HEK293 (cell line): ENCODE results near the gene CACNA2D3.

Experiments used
- CTCF ChIA-PET: fragments of 350-600 bp; formaldehyde crosslinking; extraction: SDS; loops from one replicate; lab custom pipeline; 2021; ENCODE audit warnings: antibody characterized with exemption; lab: Yijun Ruan, JAX
- POLR2A ChIA-PET: fragments of 300-600 bp; formaldehyde crosslinking; extraction: SDS; loops from one replicate; lab custom pipeline; 2020; ENCODE audit warnings: antibody characterized with exemption, inconsistent platforms; lab: Yijun Ruan, JAX
- H3K27ac ChIP-seq: fragments of 200-500 bp; sonication (Bioruptor generic); 2 replicates; pipeline ENCODE4 v1.5.1; 2014; ENCODE audit warnings: low read depth, low read length, control low read depth, inconsistent platforms; ENCODE audit errors: extremely low read depth
- H3K36me3 ChIP-seq, 2 experiments: fragments of 200-500 bp in 1 of 2; sonication (Bioruptor generic) in 1 of 2; 1 replicate in 1 of 2; 2 replicates in 1 of 2; pipeline ENCODE4 v1.5.1; 2014 to 2017; ENCODE audit warnings: inconsistent platforms in 2 of 2, low read length in 2 of 2; ENCODE audit not compliant: control insufficient read depth in 2 of 2, insufficient read depth in 1 of 2
- H3K4me1 ChIP-seq: fragments of 200-500 bp; sonication (Bioruptor generic); 2 replicates; pipeline ENCODE4 v1.5.1; 2014; ENCODE audit warnings: mild to moderate bottlenecking, low read length, inconsistent platforms; ENCODE audit not compliant: control insufficient read depth, insufficient read depth
- H3K4me3 ChIP-seq: 2 replicates; pipeline ENCODE4 v1.5.1; 2011; ENCODE audit warnings: low read depth, mild to moderate bottlenecking, control low read depth, low read length, moderate library complexity
- H3K9me3 ChIP-seq: fragments of 200-500 bp; sonication (Bioruptor generic); 2 replicates; pipeline ENCODE4 v1.5.1; 2014; ENCODE audit warnings: low read depth, low read length, inconsistent platforms; ENCODE audit not compliant: control insufficient read depth, insufficient read depth
- GLI4 ChIP-seq: fragments of 450-650 bp; formaldehyde crosslinking; IDR thresholded peaks from 2 replicates; pipeline ENCODE4 v1.5.1; 2016; ENCODE audit warnings: missing biosample characterization, missing genetic modification characterization
- GLIS1 ChIP-seq: fragments of 450-650 bp; formaldehyde crosslinking; IDR thresholded peaks from 2 replicates; pipeline ENCODE4 v1.5.1; 2016; ENCODE audit warnings: missing biosample characterization, missing genetic modification characterization
- KLF7 ChIP-seq: fragments of 450-650 bp; formaldehyde crosslinking; IDR thresholded peaks from 2 replicates; pipeline ENCODE4 v1.5.1; 2016; ENCODE audit warnings: missing biosample characterization, missing genetic modification characterization, borderline replicate concordance
- MZF1 ChIP-seq: fragments of 450-650 bp; formaldehyde crosslinking; IDR thresholded peaks from 2 replicates; pipeline ENCODE4 v1.5.1; 2017; ENCODE audit warnings: missing biosample characterization, missing genetic modification characterization, borderline replicate concordance
- SALL2 ChIP-seq: fragments of 450-650 bp; formaldehyde crosslinking; IDR thresholded peaks from 2 replicates; pipeline ENCODE4 v1.5.0; 2017; ENCODE audit warnings: missing biosample characterization, mild to moderate bottlenecking, missing genetic modification characterization, borderline replicate concordance
- SCRT1 ChIP-seq: fragments of 450-650 bp; formaldehyde crosslinking; IDR thresholded peaks from 2 replicates; pipeline ENCODE4 v1.5.1; 2016; ENCODE audit warnings: missing biosample characterization, missing genetic modification characterization, borderline replicate concordance
- SCRT2 ChIP-seq: fragments of 450-650 bp; formaldehyde crosslinking; IDR thresholded peaks from 2 replicates; pipeline ENCODE4 v1.5.1; 2016; ENCODE audit warnings: missing biosample characterization, missing genetic modification characterization
- ZBTB20 ChIP-seq: fragments of 450-650 bp; formaldehyde crosslinking; IDR thresholded peaks from 2 replicates; pipeline ENCODE4 v1.5.1; 2016; ENCODE audit warnings: missing biosample characterization, missing genetic modification characterization
- ZFHX2 ChIP-seq: fragments of 450-650 bp; formaldehyde crosslinking; conservative IDR thresholded peaks from 2 replicates; pipeline ENCODE4 v1.5.1; 2016; ENCODE audit warnings: missing biosample characterization, missing genetic modification characterization
- ZNF132 ChIP-seq: fragments of 450-650 bp; formaldehyde crosslinking; IDR thresholded peaks from 2 replicates; pipeline ENCODE4 v1.5.1; 2017; ENCODE audit warnings: missing biosample characterization, missing genetic modification characterization, borderline replicate concordance
- ZNF214 ChIP-seq: fragments of 450-650 bp; formaldehyde crosslinking; IDR thresholded peaks from 2 replicates; pipeline ENCODE4 v1.5.1; 2017; ENCODE audit warnings: missing biosample characterization, mild to moderate bottlenecking, missing genetic modification characterization, borderline replicate concordance
- ZNF223 ChIP-seq: fragments of 450-650 bp; formaldehyde crosslinking; IDR thresholded peaks from 2 replicates; pipeline ENCODE4 v1.5.1; 2016; ENCODE audit warnings: missing biosample characterization, missing genetic modification characterization
- ZNF292 ChIP-seq: fragments of 450-650 bp; formaldehyde crosslinking; IDR thresholded peaks from 2 replicates; pipeline ENCODE4 v1.5.1; 2016; ENCODE audit warnings: low read depth, missing biosample characterization, missing genetic modification characterization, borderline replicate concordance
- ZNF324 ChIP-seq: fragments of 450-650 bp; formaldehyde crosslinking; IDR thresholded peaks from 2 replicates; pipeline ENCODE4 v1.5.1; 2016; ENCODE audit warnings: missing biosample characterization, missing genetic modification characterization
- ZNF366 ChIP-seq: fragments of 450-650 bp; formaldehyde crosslinking; conservative IDR thresholded peaks from 2 replicates; pipeline ENCODE4 v1.5.1; 2016; ENCODE audit warnings: missing biosample characterization, missing genetic modification characterization
- ZNF404 ChIP-seq: fragments of 450-650 bp; formaldehyde crosslinking; IDR thresholded peaks from 2 replicates; pipeline ENCODE4 v1.5.1; 2017; ENCODE audit warnings: missing biosample characterization, missing genetic modification characterization
- ZNF514 ChIP-seq: fragments of 450-650 bp; formaldehyde crosslinking; IDR thresholded peaks from 2 replicates; pipeline ENCODE4 v1.5.1; 2016; ENCODE audit warnings: missing biosample characterization, missing genetic modification characterization
- ZNF521 ChIP-seq: fragments of 450-650 bp; formaldehyde crosslinking; IDR thresholded peaks from 2 replicates; pipeline ENCODE4 v1.5.1; 2017; ENCODE audit warnings: missing biosample characterization, mild to moderate bottlenecking, missing genetic modification characterization
- ZNF529 ChIP-seq: fragments of 450-650 bp; formaldehyde crosslinking; IDR thresholded peaks from 2 replicates; pipeline ENCODE4 v1.5.1; 2017; ENCODE audit warnings: missing genetic modification characterization, missing biosample characterization; ENCODE audit not compliant: insufficient replicate concordance
- ZNF555 ChIP-seq: fragments of 450-650 bp; formaldehyde crosslinking; conservative IDR thresholded peaks from 2 replicates; pipeline ENCODE4 v1.5.1; 2017; ENCODE audit warnings: missing biosample characterization, mild to moderate bottlenecking, missing genetic modification characterization, inconsistent platforms
- ZNF701 ChIP-seq: fragments of 450-650 bp; formaldehyde crosslinking; IDR thresholded peaks from 2 replicates; pipeline ENCODE4 v1.5.1; 2016; ENCODE audit warnings: missing biosample characterization, missing genetic modification characterization
- ZNF792 ChIP-seq: fragments of 450-650 bp; formaldehyde crosslinking; IDR thresholded peaks from 2 replicates; pipeline ENCODE4 v1.5.1; 2016; ENCODE audit warnings: missing biosample characterization, missing genetic modification characterization
- TF ChIP-seq, protein P1 (sequence below): fragments of 450-650 bp; formaldehyde crosslinking; IDR thresholded peaks from 2 replicates; pipeline ENCODE4 v1.5.1; 2016; ENCODE audit warnings: missing biosample characterization, missing genetic modification characterization
- TF ChIP-seq, protein P2 (sequence below): fragments of 450-650 bp; formaldehyde crosslinking; IDR thresholded peaks from 2 replicates; pipeline ENCODE4 v1.5.1; 2017; ENCODE audit warnings: missing biosample characterization, missing genetic modification characterization

Gene CACNA2D3

DNA sequence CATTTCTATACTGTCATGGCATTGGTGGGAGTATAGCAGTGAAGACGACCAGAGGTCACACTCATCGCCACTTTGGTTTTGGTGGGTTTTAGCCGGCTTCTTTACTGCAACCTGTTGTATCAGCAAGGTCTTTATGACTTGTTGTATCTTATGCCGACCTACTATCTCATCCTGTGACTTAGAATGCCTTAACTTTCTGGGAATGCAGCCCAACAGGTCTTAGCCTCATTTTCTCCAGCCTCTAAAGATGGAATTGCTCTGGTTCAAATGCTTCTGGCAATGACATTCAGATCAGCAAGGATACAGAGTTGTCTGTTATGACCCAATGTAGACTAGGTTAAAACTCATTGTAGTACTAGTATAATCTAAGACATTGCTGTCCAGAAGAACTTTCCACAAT, 860.5 kb downstream of the CACNA2D3 start:
- H3K4me1 ChIP-seq, result peaks cover 8% of the 10 kb centered on the region; the same call in 1 of the 2 replicates
- ChIA-PET POLR2A (no interaction called here), CTCF (no interaction called here)
- 0 out of 2 replicates have a peak, but pooled peaks have one; percentile 11 for TF ChIP-seq SCRT2 (tag by site-specific recombination)
- no peak for TF ChIP-seq ZNF521 (tag by site-specific recombination)
- no peaks in the 10 kb centered on the region for H3K36me3 ChIP-seq
- no peak overlapping the region for H3K4me3 ChIP-seq
- no peak overlapping the region for H3K27ac ChIP-seq
- H3K9me3 ChIP-seq, result no peaks in the 10 kb centered on the region

DNA sequence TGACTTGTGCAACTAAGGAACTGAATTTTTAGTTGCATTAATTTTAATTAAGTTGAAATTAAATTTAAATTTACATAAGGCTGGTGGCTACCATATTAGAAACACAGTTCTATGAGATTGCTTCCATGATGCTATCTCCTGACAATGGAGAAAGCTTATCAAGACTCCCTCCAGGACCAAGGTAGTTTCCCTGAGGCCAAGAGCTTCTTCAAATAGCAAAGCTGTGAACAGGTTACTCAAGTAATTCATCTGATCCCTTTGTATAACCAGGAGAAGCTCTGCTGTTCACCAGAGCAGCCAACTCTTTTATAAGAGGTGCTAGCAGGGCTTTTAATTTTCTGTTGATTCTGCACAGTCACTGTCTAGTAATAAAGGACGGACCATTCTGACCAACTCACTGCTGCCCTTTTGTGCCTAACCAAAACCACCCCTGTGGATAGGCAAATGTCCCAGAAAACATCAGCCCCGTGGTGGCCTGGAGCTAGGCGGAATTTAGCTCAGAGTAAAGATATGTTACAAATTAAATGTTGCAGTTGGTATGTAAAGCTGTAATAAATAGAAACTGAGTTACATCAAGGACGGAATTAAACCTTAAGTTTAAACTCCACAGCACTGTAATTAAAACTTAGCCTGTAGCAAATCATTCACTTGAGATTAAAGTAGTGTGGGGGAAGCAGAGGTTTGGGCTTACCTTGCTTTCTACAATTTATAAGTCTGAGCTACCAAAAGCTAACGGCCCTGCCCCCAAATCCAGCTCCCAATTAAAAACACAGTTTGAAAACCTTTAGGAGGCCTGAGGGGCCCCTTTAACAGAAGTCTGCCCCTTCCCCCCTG, 861.1 kb downstream of the CACNA2D3 start:
- Histone ChIP-seq H3K9me3 (no peaks in the 10 kb centered on the region), H3K4me1 (peaks cover 13% of the 10 kb centered on the region), H3K27ac (no peak overlapping the region), H3K4me3 (no peak overlapping the region), H3K36me3 (no peaks in the 10 kb centered on the region)
- ChIA-PET POLR2A (no interaction called here), CTCF (interaction anchor here (1.5 kb wide), 1 partner anchor 17 kb away, joined by 5 read pairs; no protein-coding TSS in a partner anchor)
- TF ChIP-seq ZBTB20 (tag by site-specific recombination) (no peak), ZNF366 (tag by site-specific recombination) (no peak), SCRT1 (no peak)

DNA sequence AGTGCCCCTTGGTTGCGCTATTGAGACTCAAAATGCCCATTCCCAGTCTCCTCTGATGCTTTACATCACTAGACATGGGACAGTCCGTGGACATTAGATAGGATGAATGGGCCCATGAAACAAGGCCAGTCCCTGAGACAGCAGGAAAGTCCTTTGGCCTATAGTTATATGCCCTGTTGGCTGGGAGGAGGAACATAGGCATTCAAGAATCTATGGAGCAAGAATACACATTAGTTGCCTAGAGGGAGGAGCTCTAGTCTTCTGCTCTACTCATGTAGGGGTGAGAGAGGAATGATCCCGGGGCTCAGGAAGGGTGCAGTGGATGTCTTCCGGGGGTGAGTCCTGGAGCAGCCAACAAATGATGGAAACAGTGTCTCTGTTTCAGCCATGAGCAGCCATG, 863.5 kb downstream of the CACNA2D3 start:
- Histone ChIP-seq H3K4me1 (peaks cover 19% of the 10 kb centered on the region), H3K9me3 (no peaks in the 10 kb centered on the region), H3K4me3 (no peak overlapping the region), H3K27ac (no peak overlapping the region), H3K36me3 (no peaks in the 10 kb centered on the region)
- no peak for TF ChIP-seq ZNF555 (tag by site-specific recombination)
- TF ChIP-seq, protein P1, sequence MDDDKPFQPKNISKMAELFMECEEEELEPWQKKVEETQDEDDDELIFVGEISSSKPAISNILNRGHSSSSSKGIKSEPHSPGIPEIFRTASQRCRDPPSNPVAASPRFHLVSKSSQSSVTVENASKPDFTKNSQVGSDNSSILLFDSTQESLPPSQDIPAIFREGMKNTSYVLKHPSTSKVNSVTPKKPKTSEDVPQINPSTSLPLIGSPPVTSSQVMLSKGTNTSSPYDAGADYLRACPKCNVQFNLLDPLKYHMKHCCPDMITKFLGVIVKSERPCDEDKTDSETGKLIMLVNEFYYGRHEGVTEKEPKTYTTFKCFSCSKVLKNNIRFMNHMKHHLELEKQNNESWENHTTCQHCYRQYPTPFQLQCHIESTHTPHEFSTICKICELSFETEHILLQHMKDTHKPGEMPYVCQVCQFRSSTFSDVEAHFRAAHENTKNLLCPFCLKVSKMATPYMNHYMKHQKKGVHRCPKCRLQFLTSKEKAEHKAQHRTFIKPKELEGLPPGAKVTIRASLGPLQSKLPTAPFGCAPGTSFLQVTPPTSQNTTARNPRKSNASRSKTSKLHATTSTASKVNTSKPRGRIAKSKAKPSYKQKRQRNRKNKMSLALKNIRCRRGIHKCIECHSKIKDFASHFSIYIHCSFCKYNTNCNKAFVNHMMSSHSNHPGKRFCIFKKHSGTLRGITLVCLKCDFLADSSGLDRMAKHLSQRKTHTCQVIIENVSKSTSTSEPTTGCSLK (tag by site-specific recombination), result no peak
- no peak for TF ChIP-seq ZNF701 (tag by site-specific recombination)
- no peak for TF ChIP-seq KLF7 (tag by site-specific recombination)
- no peak for TF ChIP-seq ZNF792 (tag by site-specific recombination)
- TF ChIP-seq ZNF514 (tag by site-specific recombination), result no peak
- TF ChIP-seq GLIS1, result no peak
- TF ChIP-seq, protein P2, sequence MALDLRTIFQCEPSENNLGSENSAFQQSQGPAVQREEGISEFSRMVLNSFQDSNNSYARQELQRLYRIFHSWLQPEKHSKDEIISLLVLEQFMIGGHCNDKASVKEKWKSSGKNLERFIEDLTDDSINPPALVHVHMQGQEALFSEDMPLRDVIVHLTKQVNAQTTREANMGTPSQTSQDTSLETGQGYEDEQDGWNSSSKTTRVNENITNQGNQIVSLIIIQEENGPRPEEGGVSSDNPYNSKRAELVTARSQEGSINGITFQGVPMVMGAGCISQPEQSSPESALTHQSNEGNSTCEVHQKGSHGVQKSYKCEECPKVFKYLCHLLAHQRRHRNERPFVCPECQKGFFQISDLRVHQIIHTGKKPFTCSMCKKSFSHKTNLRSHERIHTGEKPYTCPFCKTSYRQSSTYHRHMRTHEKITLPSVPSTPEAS (tag by site-specific recombination), result no peak
- TF ChIP-seq GLI4, result no peak
- TF ChIP-seq ZNF404 (tag by site-specific recombination), result no peak
- TF ChIP-seq ZFHX2 (tag by site-specific recombination), result no peak
- TF ChIP-seq MZF1 (tag by site-specific recombination), result no peak
- no peak for TF ChIP-seq ZNF214
- no peak for TF ChIP-seq ZNF324 (tag by site-specific recombination)
- no peak for TF ChIP-seq ZNF529
- no peak for TF ChIP-seq SALL2 (tag by site-specific recombination)
- no peak for TF ChIP-seq ZNF292
- no peak for TF ChIP-seq ZNF132 (tag by site-specific recombination)
- TF ChIP-seq ZNF223 (tag by site-specific recombination), result no peak
- ChIA-PET CTCF (no interaction called here), POLR2A (no interaction called here)
